Mammary epithelial cell (primary cell): Measurements from ENCODE around the gene FRRS1L.

Experiments
- EZH2 ChIP-seq: IDR thresholded peaks from 2 replicates; pipeline ENCODE4 v1.6.1; 2012; ENCODE audit warnings: low read length, inconsistent platforms, borderline replicate concordance
- TF ChIP-seq, protein P1 (sequence below), 2 donors: IDR thresholded peaks in 1 of 2; conservative IDR thresholded peaks in 1 of 2; 2 replicates each; pipeline ENCODE4 v1.5.1; 2011 to 2012; ENCODE audit warnings: inconsistent platforms in 2 of 2, low read length in 2 of 2, mild to moderate bottlenecking in 2 of 2, control low read depth in 1 of 2, low read depth in 1 of 2; ENCODE audit not compliant: insufficient read depth in 1 of 2; ENCODE audit errors: extremely low read depth in 1 of 2

DNA sequence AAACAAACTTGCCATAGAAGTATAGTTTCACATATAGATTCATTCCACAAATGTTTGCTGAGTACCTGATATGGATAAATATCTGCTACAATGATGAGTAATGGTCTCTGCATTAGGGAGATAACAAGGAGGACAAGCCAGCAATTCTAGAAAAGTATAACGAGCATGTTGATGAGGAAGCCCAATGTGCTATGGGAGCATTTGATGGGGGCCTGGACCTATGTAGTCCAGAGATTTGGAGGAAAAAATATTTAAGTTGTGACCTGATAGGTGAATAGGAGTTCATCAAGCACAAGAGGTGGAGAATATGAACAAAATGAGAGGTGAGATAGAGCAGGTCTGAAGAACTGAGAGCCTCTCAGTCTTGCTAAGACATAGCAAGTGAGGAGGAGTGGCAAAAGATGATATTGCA, 32.9 kb downstream of the FRRS1L start:
- TF ChIP-seq, protein P1, sequence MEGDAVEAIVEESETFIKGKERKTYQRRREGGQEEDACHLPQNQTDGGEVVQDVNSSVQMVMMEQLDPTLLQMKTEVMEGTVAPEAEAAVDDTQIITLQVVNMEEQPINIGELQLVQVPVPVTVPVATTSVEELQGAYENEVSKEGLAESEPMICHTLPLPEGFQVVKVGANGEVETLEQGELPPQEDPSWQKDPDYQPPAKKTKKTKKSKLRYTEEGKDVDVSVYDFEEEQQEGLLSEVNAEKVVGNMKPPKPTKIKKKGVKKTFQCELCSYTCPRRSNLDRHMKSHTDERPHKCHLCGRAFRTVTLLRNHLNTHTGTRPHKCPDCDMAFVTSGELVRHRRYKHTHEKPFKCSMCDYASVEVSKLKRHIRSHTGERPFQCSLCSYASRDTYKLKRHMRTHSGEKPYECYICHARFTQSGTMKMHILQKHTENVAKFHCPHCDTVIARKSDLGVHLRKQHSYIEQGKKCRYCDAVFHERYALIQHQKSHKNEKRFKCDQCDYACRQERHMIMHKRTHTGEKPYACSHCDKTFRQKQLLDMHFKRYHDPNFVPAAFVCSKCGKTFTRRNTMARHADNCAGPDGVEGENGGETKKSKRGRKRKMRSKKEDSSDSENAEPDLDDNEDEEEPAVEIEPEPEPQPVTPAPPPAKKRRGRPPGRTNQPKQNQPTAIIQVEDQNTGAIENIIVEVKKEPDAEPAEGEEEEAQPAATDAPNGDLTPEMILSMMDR (conservative IDR thresholded peaks at IDR 0.05 in 1 of 2, IDR thresholded peaks at IDR 0.05 in 1 of 2; ENCODE audit: extremely low read depth in 1 of 2, insufficient read depth in 1 of 2, low read depth in 1 of 2, low read length in 2 of 2) = no peak
- no peak for TF ChIP-seq EZH2
